Left hindlimb (tissue), 1 donor: Measurements from ENCODE around the gene PCMT1.
"Not testable (repeated sequence)": the region's sequence is repeated elsewhere in the genome, so short reads cannot be mapped to it uniquely, and the experiment has no call there.

Source experiments
- DNase-seq: peaks from one replicate; pipeline ENCODE4 v3.0.0-alpha.2; 2018

The PCMT1 gene

GRCh38 chr6:149823013-149823412 lies 73.5 kb downstream of the PCMT1 start:
- no peak for DNase-seq

- DNase-seq = no peak
Observed at GRCh38 chr6:149825292-149825691, 75.8 kb downstream of the PCMT1 start.

GRCh38 chr6:149830731-149831307 lies 81.3 kb downstream of the PCMT1 start:
- no peak for DNase-seq

GRCh38 chr6:149831308-149831820 lies 81.8 kb downstream of the PCMT1 start:
- no peak for DNase-seq

GRCh38 chr6:149833651-149834050 lies 84.1 kb downstream of the PCMT1 start:
- DNase-seq = no peak

GRCh38 chr6:149834513-149835481 lies 85.3 kb downstream of the PCMT1 start:
- peak; percentile 68 for DNase-seq

- DNase-seq = peak; percentile 50
Observed at GRCh38 chr6:149840345-149841075, 91.0 kb downstream of the PCMT1 start.

- no peak for DNase-seq
Observed at GRCh38 chr6:149842331-149842730, 92.8 kb downstream of the PCMT1 start.

- DNase-seq = no peak
Observed at GRCh38 chr6:149843051-149843633, 93.6 kb downstream of the PCMT1 start.

- not testable (repeated sequence) for DNase-seq
Observed at GRCh38 chr6:149844036-149844435, 94.5 kb downstream of the PCMT1 start.

GRCh38 chr6:149844480-149844879 lies 94.9 kb downstream of the PCMT1 start:
- DNase-seq = no peak

- no peak for DNase-seq
Observed at GRCh38 chr6:149845549-149845948, 96.0 kb downstream of the PCMT1 start.

GRCh38 chr6:149846321-149846720 lies 96.8 kb downstream of the PCMT1 start:
- DNase-seq = peak; percentile 40

GRCh38 chr6:149847939-149848267 lies 98.4 kb downstream of the PCMT1 start:
- no peak for DNase-seq

- DNase-seq = not testable (repeated sequence)
Observed at GRCh38 chr6:149848343-149848742, 98.8 kb downstream of the PCMT1 start.

GRCh38 chr6:149851461-149852110 lies 102.0 kb downstream of the PCMT1 start:
- no peak for DNase-seq

GRCh38 chr6:149852180-149852579 lies 102.6 kb downstream of the PCMT1 start:
- DNase-seq = no peak

GRCh38 chr6:149852881-149853280 lies 103.3 kb downstream of the PCMT1 start:
- DNase-seq = no peak

- not testable (repeated sequence) for DNase-seq
Observed at GRCh38 chr6:149854017-149854416, 104.5 kb downstream of the PCMT1 start.

GRCh38 chr6:149854532-149854931 lies 105.0 kb downstream of the PCMT1 start:
- peak; percentile 45 for DNase-seq

GRCh38 chr6:149855040-149855654 lies 105.6 kb downstream of the PCMT1 start:
- DNase-seq = no peak

- DNase-seq = no peak
Observed at GRCh38 chr6:149855741-149856140, 106.2 kb downstream of the PCMT1 start.
